Measurements from ENCODE around the gene DKC1. TPM values are rescaled to one million over a fixed set of nuclear protein-coding genes. Genes with fewer than 3 reads are reported as not detected.

DKC1 gene
- total RNA-seq, 1 donor from 2014 or later = 46.8 TPM

GRCh38 chrX:154727871-154728270 lies 34.8 kb upstream of the DKC1 start:
- Mint-ChIP-seq H3K27me3 (ENCODE audit: unreplicated experiment) (no peaks in the 10 kb centered on the region), H3K36me3 (ENCODE audit: unreplicated experiment) (no peaks in the 10 kb centered on the region), H3K4me1 (ENCODE audit: low read depth, unreplicated experiment) (no peaks in the 10 kb centered on the region), H3K9me3 (ENCODE audit: unreplicated experiment) (no peaks in the 10 kb centered on the region), H3K27ac (ENCODE audit: unreplicated experiment) (no peak overlapping the region), H3K4me3 (ENCODE audit: unreplicated experiment) (no peak overlapping the region)
- TF ChIP-seq CTCF (IDR thresholded peaks at IDR 0.05; ENCODE audit: partially characterized antibody, unreplicated experiment) = no peak
- no peak for DNase-seq

GRCh38 chrX:154728431-154729190 lies 34.1 kb upstream of the DKC1 start:
- Mint-ChIP-seq H3K4me3 (ENCODE audit: unreplicated experiment) (no peak overlapping the region), H3K36me3 (ENCODE audit: unreplicated experiment) (no peaks in the 10 kb centered on the region), H3K9me3 (ENCODE audit: unreplicated experiment) (no peaks in the 10 kb centered on the region), H3K4me1 (ENCODE audit: low read depth, unreplicated experiment) (no peaks in the 10 kb centered on the region), H3K27ac (ENCODE audit: unreplicated experiment) (no peak overlapping the region), H3K27me3 (ENCODE audit: unreplicated experiment) (no peaks in the 10 kb centered on the region)
- DNase-seq = no peak
- TF ChIP-seq CTCF (IDR thresholded peaks at IDR 0.05; ENCODE audit: partially characterized antibody, unreplicated experiment) = no peak

GRCh38 chrX:154729439-154729838 lies 33.2 kb upstream of the DKC1 start:
- no peaks in the 10 kb centered on the region for H3K9me3 Mint-ChIP-seq (ENCODE audit: unreplicated experiment)
- no peaks in the 10 kb centered on the region for H3K36me3 Mint-ChIP-seq (ENCODE audit: unreplicated experiment)
- no peaks in the 10 kb centered on the region for H3K4me1 Mint-ChIP-seq (ENCODE audit: low read depth, unreplicated experiment)
- H3K4me3 Mint-ChIP-seq (ENCODE audit: unreplicated experiment) = no peak overlapping the region
- no peak for TF ChIP-seq CTCF (IDR thresholded peaks at IDR 0.05; ENCODE audit: partially characterized antibody, unreplicated experiment)
- H3K27me3 Mint-ChIP-seq (ENCODE audit: unreplicated experiment) = no peaks in the 10 kb centered on the region
- no peak overlapping the region for H3K27ac Mint-ChIP-seq (ENCODE audit: unreplicated experiment)
- DNase-seq = no peak

GRCh38 chrX:154730253-154730891 lies 32.3 kb upstream of the DKC1 start:
- H3K27me3 Mint-ChIP-seq (ENCODE audit: unreplicated experiment) = no peaks in the 10 kb centered on the region
- H3K9me3 Mint-ChIP-seq (ENCODE audit: unreplicated experiment) = no peaks in the 10 kb centered on the region
- no peaks in the 10 kb centered on the region for H3K36me3 Mint-ChIP-seq (ENCODE audit: unreplicated experiment)
- H3K4me1 Mint-ChIP-seq (ENCODE audit: low read depth, unreplicated experiment) = peaks cover under 1% of the 10 kb centered on the region
- no peak overlapping the region for H3K27ac Mint-ChIP-seq (ENCODE audit: unreplicated experiment)
- no peak for TF ChIP-seq CTCF (IDR thresholded peaks at IDR 0.05; ENCODE audit: partially characterized antibody, unreplicated experiment)
- H3K4me3 Mint-ChIP-seq (ENCODE audit: unreplicated experiment) = no peak overlapping the region
- DNase-seq = no peak

- Mint-ChIP-seq H3K27me3 (ENCODE audit: unreplicated experiment) (no peaks in the 10 kb centered on the region), H3K9me3 (ENCODE audit: unreplicated experiment) (no peaks in the 10 kb centered on the region), H3K4me1 (ENCODE audit: low read depth, unreplicated experiment) (peaks cover 4% of the 10 kb centered on the region), H3K4me3 (ENCODE audit: unreplicated experiment) (no peak overlapping the region), H3K36me3 (ENCODE audit: unreplicated experiment) (no peaks in the 10 kb centered on the region), H3K27ac (ENCODE audit: unreplicated experiment) (no peak overlapping the region)
- no peak for TF ChIP-seq CTCF (IDR thresholded peaks at IDR 0.05; ENCODE audit: partially characterized antibody, unreplicated experiment)
- no peak for DNase-seq
Observed at GRCh38 chrX:154731184-154731583, 31.5 kb upstream of the DKC1 start.
